HUES48 (cell line): ENCODE data around the gene PTPRB.

ENCODE experiments used
- H3K27ac ChIP-seq: one replicate; pipeline ENCODE4 v1.7.0; 2013; ENCODE audit warnings: low read depth, low read length, inconsistent platforms
- H3K27me3 ChIP-seq: 2 replicates; pipeline ENCODE4 v1.6.1; 2013; ENCODE audit warnings: mild to moderate bottlenecking, low read length; ENCODE audit not compliant: control insufficient read depth, insufficient read depth
- H3K36me3 ChIP-seq: 2 replicates; pipeline ENCODE4 v1.6.1; 2013; ENCODE audit warnings: low read length; ENCODE audit not compliant: control insufficient read depth, insufficient read depth
- H3K4me1 ChIP-seq: 2 replicates; pipeline ENCODE4 v1.6.1; 2013; ENCODE audit warnings: mild to moderate bottlenecking, low read length; ENCODE audit not compliant: control insufficient read depth, insufficient read depth
- H3K4me3 ChIP-seq: 2 replicates; pipeline ENCODE4 v1.5.1; 2013; ENCODE audit warnings: mild to moderate bottlenecking, low read depth, low read length
- H3K9ac ChIP-seq: 2 replicates; pipeline ENCODE4 v1.6.1; 2013; ENCODE audit warnings: mild to moderate bottlenecking, low read depth, low read length, moderate library complexity
- H3K9me3 ChIP-seq: 2 replicates; pipeline ENCODE4 v1.6.1; 2013; ENCODE audit warnings: low read length; ENCODE audit not compliant: control insufficient read depth, insufficient read depth

The PTPRB gene

GRCh38 chr12:70617450-70617849 lies 19.8 kb downstream of the PTPRB start:
- Histone ChIP-seq H3K4me3 (no peak overlapping the region), H3K36me3 (no peaks in the 10 kb centered on the region), H3K4me1 (peaks cover 20% of the 10 kb centered on the region), H3K27me3 (no peaks in the 10 kb centered on the region), H3K9me3 (no peaks in the 10 kb centered on the region), H3K27ac (no peak overlapping the region), H3K9ac (no peak overlapping the region)

GRCh38 chr12:70615174-70615866 lies 21.9 kb downstream of the PTPRB start:
- Histone ChIP-seq H3K27ac (no peak overlapping the region), H3K9ac (no peak overlapping the region), H3K36me3 (no peaks in the 10 kb centered on the region), H3K4me3 (no peak overlapping the region), H3K27me3 (peaks cover 8% of the 10 kb centered on the region), H3K4me1 (peaks cover 20% of the 10 kb centered on the region), H3K9me3 (no peaks in the 10 kb centered on the region)

- Histone ChIP-seq H3K9ac (no peak overlapping the region), H3K27ac (no peak overlapping the region), H3K4me3 (peak overlapping the region; percentile 77)
Measured at GRCh38 chr12:70609739-70610491, 27.3 kb downstream of the PTPRB start.

GRCh38 chr12:70609203-70609602 lies 28.0 kb downstream of the PTPRB start:
- peak overlapping the region; percentile 77 for H3K4me3 ChIP-seq
- no peaks in the 10 kb centered on the region for H3K9me3 ChIP-seq
- H3K9ac ChIP-seq = no peak overlapping the region
- H3K4me1 ChIP-seq = peaks cover 5% of the 10 kb centered on the region; the same call in 1 of the 2 replicates
- H3K27me3 ChIP-seq = peaks cover 30% of the 10 kb centered on the region
- no peaks in the 10 kb centered on the region for H3K36me3 ChIP-seq
- no peak overlapping the region for H3K27ac ChIP-seq

More at GRCh38 chr12:70609739-70610491, 27.3 kb downstream of the PTPRB start:
- Histone ChIP-seq H3K36me3 (no peaks in the 10 kb centered on the region), H3K27me3 (peaks cover 30% of the 10 kb centered on the region), H3K9me3 (no peaks in the 10 kb centered on the region), H3K4me1 (peaks cover 11% of the 10 kb centered on the region)

- Histone ChIP-seq H3K9ac (no peak overlapping the region), H3K27ac (no peak overlapping the region), H3K9me3 (no peaks in the 10 kb centered on the region), H3K4me1 (peaks cover 5% of the 10 kb centered on the region; the same call in 1 of the 2 replicates), H3K4me3 (no peak overlapping the region), H3K27me3 (peaks cover 30% of the 10 kb centered on the region), H3K36me3 (no peaks in the 10 kb centered on the region)
Measured at GRCh38 chr12:70608184-70608583, 29.0 kb downstream of the PTPRB start.

GRCh38 chr12:70607107-70607506 lies 30.1 kb downstream of the PTPRB start:
- H3K27me3 ChIP-seq = peaks cover 30% of the 10 kb centered on the region
- peaks cover 5% of the 10 kb centered on the region; the same call in 1 of the 2 replicates for H3K4me1 ChIP-seq
- H3K9ac ChIP-seq = no peak overlapping the region
- no peaks in the 10 kb centered on the region for H3K9me3 ChIP-seq
- no peak overlapping the region for H3K27ac ChIP-seq
- no peaks in the 10 kb centered on the region for H3K36me3 ChIP-seq
- H3K4me3 ChIP-seq = no peak overlapping the region

- peaks cover 29% of the 10 kb centered on the region for H3K27me3 ChIP-seq
- H3K9me3 ChIP-seq = no peaks in the 10 kb centered on the region
- no peaks in the 10 kb centered on the region for H3K36me3 ChIP-seq
- no peak overlapping the region for H3K9ac ChIP-seq
- no peak overlapping the region for H3K4me3 ChIP-seq
- H3K27ac ChIP-seq = no peak overlapping the region
- peaks cover 5% of the 10 kb centered on the region; the same call in 1 of the 2 replicates for H3K4me1 ChIP-seq
Measured at GRCh38 chr12:70605976-70606375, 31.3 kb downstream of the PTPRB start.

GRCh38 chr12:70604662-70605061 lies 32.6 kb downstream of the PTPRB start:
- Histone ChIP-seq H3K27ac (no peak overlapping the region), H3K36me3 (no peaks in the 10 kb centered on the region), H3K9ac (no peak overlapping the region), H3K4me3 (no peak overlapping the region), H3K27me3 (peaks cover 17% of the 10 kb centered on the region), H3K4me1 (peaks cover 5% of the 10 kb centered on the region; the same call in 1 of the 2 replicates), H3K9me3 (no peaks in the 10 kb centered on the region)

GRCh38 chr12:70603044-70603443 lies 34.2 kb downstream of the PTPRB start:
- H3K4me1 ChIP-seq = no peaks in the 10 kb centered on the region
- no peak overlapping the region for H3K27ac ChIP-seq
- H3K27me3 ChIP-seq = 0 out of 2 replicates have a peak, but pooled peaks cover 2% of the 10 kb centered on the region
- no peak overlapping the region for H3K4me3 ChIP-seq
- no peak overlapping the region for H3K9ac ChIP-seq
- H3K9me3 ChIP-seq = no peaks in the 10 kb centered on the region
- H3K36me3 ChIP-seq = no peaks in the 10 kb centered on the region

- no peak overlapping the region for H3K27ac ChIP-seq
- H3K27me3 ChIP-seq = no peaks in the 10 kb centered on the region
- no peak overlapping the region for H3K4me3 ChIP-seq
- no peak overlapping the region for H3K9ac ChIP-seq
- no peaks in the 10 kb centered on the region for H3K9me3 ChIP-seq
- no peaks in the 10 kb centered on the region for H3K4me1 ChIP-seq
- no peaks in the 10 kb centered on the region for H3K36me3 ChIP-seq
Measured at GRCh38 chr12:70598467-70599193, 38.6 kb downstream of the PTPRB start.
